HEK293 (cell line): ENCODE measurements around the gene VTN.
A peak's percentile ranks its signal among the peaks of the same experiment; 100 is the strongest.

Experiments
- CTCF ChIA-PET: fragments of 350-600 bp; formaldehyde crosslinking; extraction: SDS; loops from one replicate; lab custom pipeline; 2021; ENCODE audit warnings: antibody characterized with exemption; lab: Yijun Ruan, JAX
- POLR2A ChIA-PET: fragments of 300-600 bp; formaldehyde crosslinking; extraction: SDS; loops from one replicate; lab custom pipeline; 2020; ENCODE audit warnings: antibody characterized with exemption, inconsistent platforms; lab: Yijun Ruan, JAX
- H3K27ac ChIP-seq: fragments of 200-500 bp; sonication (Bioruptor generic); 2 replicates; pipeline ENCODE4 v1.5.1; 2014; ENCODE audit warnings: low read depth, low read length, control low read depth, inconsistent platforms; ENCODE audit errors: extremely low read depth
- H3K36me3 ChIP-seq, 2 experiments: fragments of 200-500 bp in 1 of 2; sonication (Bioruptor generic) in 1 of 2; 1 replicate in 1 of 2; 2 replicates in 1 of 2; pipeline ENCODE4 v1.5.1; 2014 to 2017; ENCODE audit warnings: inconsistent platforms in 2 of 2, low read length in 2 of 2; ENCODE audit not compliant: control insufficient read depth in 2 of 2, insufficient read depth in 1 of 2
- H3K4me1 ChIP-seq: fragments of 200-500 bp; sonication (Bioruptor generic); 2 replicates; pipeline ENCODE4 v1.5.1; 2014; ENCODE audit warnings: mild to moderate bottlenecking, low read length, inconsistent platforms; ENCODE audit not compliant: control insufficient read depth, insufficient read depth
- H3K4me3 ChIP-seq: 2 replicates; pipeline ENCODE4 v1.5.1; 2011; ENCODE audit warnings: low read depth, mild to moderate bottlenecking, control low read depth, low read length, moderate library complexity
- H3K9me3 ChIP-seq: fragments of 200-500 bp; sonication (Bioruptor generic); 2 replicates; pipeline ENCODE4 v1.5.1; 2014; ENCODE audit warnings: low read depth, low read length, inconsistent platforms; ENCODE audit not compliant: control insufficient read depth, insufficient read depth
- KLF10 ChIP-seq: fragments of 450-650 bp; IDR thresholded peaks from 2 replicates; pipeline ENCODE4 v1.5.1; 2018; ENCODE audit warnings: missing biosample characterization, mild to moderate bottlenecking, missing genetic modification characterization
- MYNN ChIP-seq: fragments of 450-650 bp; formaldehyde crosslinking; IDR thresholded peaks from 2 replicates; pipeline ENCODE4 v1.5.1; 2016; ENCODE audit warnings: missing biosample characterization, missing genetic modification characterization, borderline replicate concordance
- SP7 ChIP-seq: fragments of 450-650 bp; formaldehyde crosslinking; IDR thresholded peaks from 2 replicates; pipeline ENCODE4 v1.5.1; 2016; ENCODE audit warnings: missing biosample characterization, missing genetic modification characterization
- TRIM28 ChIP-seq: IDR thresholded peaks from 2 replicates; pipeline ENCODE4 v1.6.1; 2011; ENCODE audit warnings: low read length, control low read depth, borderline replicate concordance
- YY2 ChIP-seq: fragments of 450-650 bp; formaldehyde crosslinking; IDR thresholded peaks from 2 replicates; pipeline ENCODE4 v1.5.1; 2016; ENCODE audit warnings: missing biosample characterization, missing genetic modification characterization
- ZBTB20 ChIP-seq: fragments of 450-650 bp; formaldehyde crosslinking; IDR thresholded peaks from 2 replicates; pipeline ENCODE4 v1.5.1; 2016; ENCODE audit warnings: missing biosample characterization, missing genetic modification characterization
- ZBTB26 ChIP-seq: fragments of 450-650 bp; formaldehyde crosslinking; optimal IDR thresholded peaks from 2 replicates; pipeline ENCODE3; 2016; ENCODE audit warnings: missing biosample characterization, mild to moderate bottlenecking, missing genetic modification characterization
- ZBTB7A ChIP-seq: fragments of 450-650 bp; formaldehyde crosslinking; IDR thresholded peaks from 2 replicates; pipeline ENCODE4 v1.5.1; 2016; ENCODE audit warnings: low read depth, missing biosample characterization, missing genetic modification characterization
- ZBTB8A ChIP-seq: fragments of 450-650 bp; formaldehyde crosslinking; IDR thresholded peaks from 2 replicates; pipeline ENCODE4 v1.5.1; 2016; ENCODE audit warnings: missing biosample characterization, missing genetic modification characterization
- ZNF2 ChIP-seq: fragments of 450-650 bp; formaldehyde crosslinking; IDR thresholded peaks from 2 replicates; pipeline ENCODE4 v1.5.1; 2016; ENCODE audit warnings: missing biosample characterization, missing genetic modification characterization
- ZNF23 ChIP-seq: fragments of 450-650 bp; formaldehyde crosslinking; IDR thresholded peaks from 2 replicates; pipeline ENCODE4 v1.5.1; 2016; ENCODE audit warnings: missing biosample characterization, missing genetic modification characterization, borderline replicate concordance
- ZNF248 ChIP-seq: fragments of 450-650 bp; formaldehyde crosslinking; IDR thresholded peaks from 2 replicates; pipeline ENCODE4 v1.5.1; 2017; ENCODE audit warnings: missing biosample characterization, missing genetic modification characterization
- ZNF354C ChIP-seq: fragments of 450-650 bp; formaldehyde crosslinking; IDR thresholded peaks from 2 replicates; pipeline ENCODE4 v1.5.1; 2016; ENCODE audit warnings: missing biosample characterization, missing genetic modification characterization, low read depth, borderline replicate concordance
- ZNF48 ChIP-seq: fragments of 450-650 bp; formaldehyde crosslinking; IDR thresholded peaks from 2 replicates; pipeline ENCODE4 v1.5.1; 2016; ENCODE audit warnings: missing biosample characterization, missing genetic modification characterization
- ZNF501 ChIP-seq: fragments of 450-650 bp; formaldehyde crosslinking; IDR thresholded peaks from 2 replicates; pipeline ENCODE4 v1.5.1; 2016; ENCODE audit warnings: missing biosample characterization, missing genetic modification characterization
- ZNF548 ChIP-seq: fragments of 450-650 bp; formaldehyde crosslinking; IDR thresholded peaks from 2 replicates; pipeline ENCODE4 v1.5.1; 2016; ENCODE audit warnings: missing biosample characterization, missing genetic modification characterization
- ZNF555 ChIP-seq: fragments of 450-650 bp; formaldehyde crosslinking; conservative IDR thresholded peaks from 2 replicates; pipeline ENCODE4 v1.5.1; 2017; ENCODE audit warnings: missing biosample characterization, mild to moderate bottlenecking, missing genetic modification characterization, inconsistent platforms
- ZNF654 ChIP-seq: fragments of 450-650 bp; formaldehyde crosslinking; IDR thresholded peaks from 2 replicates; pipeline ENCODE4 v1.5.1; 2016; ENCODE audit warnings: low read depth, missing biosample characterization, missing genetic modification characterization
- ZNF658 ChIP-seq: fragments of 450-650 bp; formaldehyde crosslinking; IDR thresholded peaks from 2 replicates; pipeline ENCODE4; 2016; ENCODE audit warnings: missing biosample characterization, missing genetic modification characterization
- ZNF660 ChIP-seq: fragments of 450-650 bp; IDR thresholded peaks from 2 replicates; pipeline ENCODE4 v1.5.1; 2018; ENCODE audit warnings: missing biosample characterization, mild to moderate bottlenecking, missing genetic modification characterization
- ZNF704 ChIP-seq: fragments of 450-650 bp; formaldehyde crosslinking; IDR thresholded peaks from 2 replicates; pipeline ENCODE4 v1.5.1; 2016; ENCODE audit warnings: missing biosample characterization, missing genetic modification characterization
- ZNF747 ChIP-seq: fragments of 450-650 bp; formaldehyde crosslinking; IDR thresholded peaks from 2 replicates; pipeline ENCODE4 v1.5.1; 2016; ENCODE audit warnings: missing biosample characterization, missing genetic modification characterization
- ZSCAN30 ChIP-seq: fragments of 450-650 bp; IDR thresholded peaks from 2 replicates; pipeline ENCODE4 v1.5.1; 2018; ENCODE audit warnings: missing biosample characterization, mild to moderate bottlenecking, missing genetic modification characterization, moderate library complexity
- ZSCAN5A ChIP-seq: fragments of 450-650 bp; formaldehyde crosslinking; IDR thresholded peaks from 2 replicates; pipeline ENCODE4 v1.5.1; 2016; ENCODE audit warnings: missing biosample characterization, missing genetic modification characterization
- TF ChIP-seq, protein P1 (sequence below): fragments of 450-650 bp; formaldehyde crosslinking; IDR thresholded peaks from 2 replicates; pipeline ENCODE4 v1.5.1; 2016; ENCODE audit warnings: missing biosample characterization, missing genetic modification characterization
- TF ChIP-seq, protein P2 (sequence below): fragments of 450-650 bp; formaldehyde crosslinking; IDR thresholded peaks from 2 replicates; pipeline ENCODE4 v1.5.1; 2016; ENCODE audit warnings: missing biosample characterization, missing genetic modification characterization, low read depth

The VTN gene

GRCh38 chr17:28416703-28417311, 46.7 kb upstream of the VTN start:
- Histone ChIP-seq H3K9me3 (no peaks in the 10 kb centered on the region), H3K4me3 (no peak overlapping the region), H3K27ac (no peak overlapping the region), H3K36me3 (no peaks in the 10 kb centered on the region), H3K4me1 (no peaks in the 10 kb centered on the region)
- CTCF ChIA-PET = interaction anchor here (0.6 to 3.3 kb wide), 49 partner anchors 9 to 523 kb away, joined by 3 to 42 read pairs (median 4); partner anchors contain the start of genes IFT20, LYRM9, POLDIP2 and SARM1
- TF ChIP-seq ZNF654 (tag by site-specific recombination) (peak; percentile 65), ZBTB7A (tag by site-specific recombination) (no peak), ZNF704 (tag by site-specific recombination) (no peak), ZNF354C (tag by site-specific recombination) (no peak), ZNF658 (tag by site-specific recombination) (no peak), ZNF248 (tag by site-specific recombination) (no peak), YY2 (tag by site-specific recombination) (no peak), ZNF660 (tag by site-specific recombination) (0 out of 2 replicates have a peak, but pooled peaks have one; percentile 60)
- TF ChIP-seq, protein P1, sequence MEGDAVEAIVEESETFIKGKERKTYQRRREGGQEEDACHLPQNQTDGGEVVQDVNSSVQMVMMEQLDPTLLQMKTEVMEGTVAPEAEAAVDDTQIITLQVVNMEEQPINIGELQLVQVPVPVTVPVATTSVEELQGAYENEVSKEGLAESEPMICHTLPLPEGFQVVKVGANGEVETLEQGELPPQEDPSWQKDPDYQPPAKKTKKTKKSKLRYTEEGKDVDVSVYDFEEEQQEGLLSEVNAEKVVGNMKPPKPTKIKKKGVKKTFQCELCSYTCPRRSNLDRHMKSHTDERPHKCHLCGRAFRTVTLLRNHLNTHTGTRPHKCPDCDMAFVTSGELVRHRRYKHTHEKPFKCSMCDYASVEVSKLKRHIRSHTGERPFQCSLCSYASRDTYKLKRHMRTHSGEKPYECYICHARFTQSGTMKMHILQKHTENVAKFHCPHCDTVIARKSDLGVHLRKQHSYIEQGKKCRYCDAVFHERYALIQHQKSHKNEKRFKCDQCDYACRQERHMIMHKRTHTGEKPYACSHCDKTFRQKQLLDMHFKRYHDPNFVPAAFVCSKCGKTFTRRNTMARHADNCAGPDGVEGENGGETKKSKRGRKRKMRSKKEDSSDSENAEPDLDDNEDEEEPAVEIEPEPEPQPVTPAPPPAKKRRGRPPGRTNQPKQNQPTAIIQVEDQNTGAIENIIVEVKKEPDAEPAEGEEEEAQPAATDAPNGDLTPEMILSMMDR (tag by site-specific recombination) = peak; percentile 77
- POLR2A ChIA-PET = interaction anchor here (0.5 to 2.9 kb wide), 7 partner anchors 9 to 104 kb away, joined by 3 to 14 read pairs (median 6); partner anchors contain the start of genes IFT20, POLDIP2 and TNFAIP1

DNA sequence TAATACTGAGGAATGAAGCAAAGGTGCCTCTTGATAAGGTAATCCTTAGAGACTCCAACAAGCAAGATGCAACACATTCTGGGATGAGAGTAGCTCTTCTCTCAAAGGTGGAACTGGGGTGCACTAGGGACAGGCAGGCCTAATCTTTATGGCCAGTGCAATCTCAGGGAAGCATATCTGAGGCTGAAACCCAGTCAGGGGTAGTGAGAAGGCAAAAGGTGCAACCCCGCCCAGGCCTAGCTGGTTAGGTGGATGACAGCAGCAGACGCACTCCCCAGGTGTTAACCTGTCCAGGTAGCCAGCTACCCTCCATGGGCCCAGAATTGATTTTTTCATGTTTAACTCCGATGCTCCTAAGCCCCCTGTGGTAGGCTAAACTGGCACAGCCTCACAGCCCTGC, 45.8 kb upstream of the VTN start:
- Histone ChIP-seq H3K36me3 (no peaks in the 10 kb centered on the region), H3K9me3 (no peaks in the 10 kb centered on the region), H3K27ac (no peak overlapping the region), H3K4me3 (no peak overlapping the region), H3K4me1 (no peaks in the 10 kb centered on the region)
- ChIA-PET POLR2A (interaction anchor here (1.3 to 2.9 kb wide), 4 partner anchors 8 to 80 kb away, joined by 6 to 14 read pairs (median 10); partner anchors contain the start of genes IFT20, POLDIP2 and TNFAIP1), CTCF (interaction anchor here (0.6 to 3.3 kb wide), 33 partner anchors 8 to 877 kb away, joined by 3 to 42 read pairs (median 5); partner anchors contain the start of genes IFT20, LYRM9, POLDIP2 and SARM1)
- TF ChIP-seq TRIM28 (no peak), ZNF548 (tag by site-specific recombination) (no peak), ZBTB8A (no peak), SP7 (no peak), ZSCAN5A (tag by site-specific recombination) (no peak), ZNF48 (tag by site-specific recombination) (no peak), ZSCAN30 (tag by site-specific recombination) (no peak), MYNN (no peak)

GRCh38 chr17:28413804-28414203, 43.7 kb upstream of the VTN start:
- CTCF ChIA-PET = interaction anchor here (1.3 kb wide), 1 partner anchor 9 kb away, joined by 3 read pairs; no protein-coding TSS in a partner anchor
- Histone ChIP-seq H3K36me3 (no peaks in the 10 kb centered on the region), H3K4me3 (no peak overlapping the region), H3K4me1 (no peaks in the 10 kb centered on the region), H3K9me3 (no peaks in the 10 kb centered on the region), H3K27ac (no peak overlapping the region)
- POLR2A ChIA-PET = no interaction called here
- TF ChIP-seq ZNF23 (tag by site-specific recombination) (no peak), ZNF501 (no peak), ZNF747 (no peak), KLF10 (tag by site-specific recombination) (no peak), ZBTB26 (tag by site-specific recombination) (no peak), ZNF555 (tag by site-specific recombination) (no peak), ZNF2 (tag by site-specific recombination) (no peak), ZBTB20 (tag by site-specific recombination) (no peak)
- TF ChIP-seq, protein P2, sequence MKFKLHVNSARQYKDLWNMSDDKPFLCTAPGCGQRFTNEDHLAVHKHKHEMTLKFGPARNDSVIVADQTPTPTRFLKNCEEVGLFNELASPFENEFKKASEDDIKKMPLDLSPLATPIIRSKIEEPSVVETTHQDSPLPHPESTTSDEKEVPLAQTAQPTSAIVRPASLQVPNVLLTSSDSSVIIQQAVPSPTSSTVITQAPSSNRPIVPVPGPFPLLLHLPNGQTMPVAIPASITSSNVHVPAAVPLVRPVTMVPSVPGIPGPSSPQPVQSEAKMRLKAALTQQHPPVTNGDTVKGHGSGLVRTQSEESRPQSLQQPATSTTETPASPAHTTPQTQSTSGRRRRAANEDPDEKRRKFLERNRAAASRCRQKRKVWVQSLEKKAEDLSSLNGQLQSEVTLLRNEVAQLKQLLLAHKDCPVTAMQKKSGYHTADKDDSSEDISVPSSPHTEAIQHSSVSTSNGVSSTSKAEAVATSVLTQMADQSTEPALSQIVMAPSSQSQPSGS (tag by site-specific recombination) = no peak
